GM19025 (cell line): ENCODE data around the gene USF3.
"Not testable (repeated sequence)": the region's sequence is repeated elsewhere in the genome, so short reads cannot be mapped to it uniquely, and the experiment has no call there.

Experiments used
- ATAC-seq: cut with Tn5 transposase; IDR thresholded peaks from one replicate; pipeline ENCODE4 v1.9.1; 2021; ENCODE audit warnings: mild to moderate bottlenecking, low read depth, moderate library complexity; ENCODE audit not compliant: unreplicated experiment

Gene USF3

DNA sequence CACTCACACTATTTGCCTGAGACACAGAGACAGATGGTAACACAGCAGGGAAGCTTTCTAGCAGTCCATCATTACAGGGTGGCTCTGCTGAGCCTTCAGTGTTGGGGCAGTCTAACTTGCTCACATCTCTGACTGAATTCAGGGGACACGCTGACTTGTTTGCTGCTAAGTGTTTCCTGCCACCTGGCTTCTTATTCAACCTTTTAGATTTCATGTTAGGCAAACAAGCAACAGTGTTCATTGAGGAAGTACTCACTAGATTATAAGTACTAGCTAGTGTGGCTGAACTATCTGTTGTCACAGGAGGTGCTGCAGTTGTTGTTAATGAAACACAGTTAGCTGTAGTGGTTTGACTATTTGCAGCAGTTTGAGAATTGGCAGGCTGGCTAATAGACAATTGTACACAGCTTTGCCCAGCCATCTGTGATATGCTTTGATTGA is 37.3 kb downstream of the USF3 start:
- no peak for ATAC-seq

DNA sequence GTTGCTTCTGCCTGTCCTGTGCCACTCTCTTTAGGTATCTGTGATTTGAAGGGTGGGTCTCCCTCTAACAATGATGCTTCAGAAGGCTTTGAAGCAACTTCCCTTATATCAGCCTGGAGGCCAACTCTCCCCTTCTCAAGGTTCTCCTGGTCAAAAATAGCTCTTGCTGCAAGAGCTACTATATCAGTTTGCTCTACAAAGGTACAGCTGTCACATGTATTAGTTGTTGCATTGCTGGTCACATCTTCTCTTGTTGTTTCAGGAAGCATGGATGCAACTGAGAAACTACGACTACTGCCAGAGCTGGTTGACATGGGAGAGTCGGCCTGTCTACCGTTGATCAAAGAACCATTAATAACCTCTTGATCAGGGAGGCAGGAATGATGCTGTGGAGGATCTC is 38.3 kb downstream of the USF3 start:
- no peak for ATAC-seq

DNA sequence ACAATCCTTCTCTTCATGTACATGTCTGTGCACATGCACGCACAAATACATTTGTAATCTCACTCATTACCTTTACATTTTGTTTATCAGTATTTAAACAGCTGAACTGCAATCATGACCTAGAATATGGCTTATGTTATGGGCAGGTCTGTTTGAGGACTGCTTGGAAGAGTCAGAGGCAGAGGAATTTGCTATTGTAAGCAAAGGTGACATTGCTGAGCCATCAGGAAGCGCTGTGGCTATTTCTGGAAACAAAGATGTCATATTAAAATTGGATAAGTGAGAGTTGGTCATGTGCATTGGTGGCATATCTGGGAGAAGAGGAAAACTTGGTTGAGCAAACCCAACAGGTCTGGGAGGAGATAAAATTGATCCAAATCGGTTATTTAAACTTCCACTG is 41.6 kb downstream of the USF3 start:
- no peak for ATAC-seq

DNA sequence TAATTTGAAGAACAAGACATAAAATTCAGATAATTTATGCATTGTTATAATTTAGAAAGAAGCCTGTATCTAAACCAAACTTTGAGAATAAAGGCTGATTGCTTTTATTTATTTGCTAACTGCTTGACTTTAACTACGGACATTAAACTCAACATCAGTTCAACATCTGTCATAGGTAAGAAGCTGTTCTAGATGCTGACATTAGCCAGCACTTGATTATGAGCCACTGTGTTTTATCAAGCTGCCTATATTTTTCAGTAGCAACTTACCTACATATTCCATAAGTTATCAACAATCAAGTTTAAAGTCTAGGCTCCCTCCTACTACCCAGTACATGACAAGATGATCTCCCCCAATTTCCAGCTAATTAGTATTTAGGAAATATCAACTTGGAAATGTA is 42.1 kb downstream of the USF3 start:
- no peak for ATAC-seq

DNA sequence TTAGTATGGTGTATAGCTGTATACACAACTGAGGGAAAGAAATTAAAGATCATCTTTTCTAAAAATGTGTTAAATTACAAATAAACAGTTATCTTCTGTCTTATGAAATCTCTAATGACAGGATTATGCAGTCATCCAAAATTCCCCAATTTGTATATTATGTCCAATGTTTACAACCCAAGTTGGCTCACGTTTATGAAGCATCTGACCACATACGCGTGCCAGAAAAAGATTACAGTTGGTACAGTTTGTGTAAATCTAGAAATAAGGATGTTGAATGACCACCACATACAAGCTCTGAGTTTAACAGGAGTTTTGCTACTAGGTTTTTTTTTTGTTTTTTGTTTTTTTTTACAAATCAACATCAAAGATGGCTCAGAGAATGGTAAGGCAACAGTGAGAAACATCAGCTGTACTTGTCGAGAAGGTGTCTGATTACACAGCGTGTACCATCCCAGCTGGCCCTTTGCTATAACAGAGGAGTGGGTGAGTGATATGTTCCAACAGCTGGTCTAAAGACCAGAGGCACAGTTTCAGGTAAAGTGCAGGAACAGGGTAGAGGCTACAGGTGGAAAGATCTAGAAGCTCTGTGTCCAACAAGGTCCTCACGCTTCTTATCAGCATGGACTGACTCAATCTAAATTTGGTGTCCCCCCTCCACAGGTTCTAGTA is 47.1 kb downstream of the USF3 start:
- ATAC-seq: no peak

DNA sequence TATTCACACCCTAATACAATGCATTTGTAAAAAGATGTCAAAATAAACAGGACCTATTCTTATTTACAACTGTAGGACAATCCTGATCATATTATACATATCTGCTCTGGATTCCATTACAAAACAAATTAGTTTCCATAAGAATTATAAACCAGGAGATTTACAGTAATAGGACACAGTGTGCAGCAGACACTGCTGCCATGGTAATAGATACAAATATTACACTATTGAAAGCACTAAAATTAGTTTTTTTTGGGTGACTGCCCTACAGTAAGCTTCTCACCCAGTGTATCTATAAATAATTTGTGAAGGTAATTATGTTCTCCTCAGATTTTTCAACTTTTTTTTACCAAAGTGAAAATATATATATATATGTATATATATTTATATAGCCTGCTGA is 47.9 kb downstream of the USF3 start:
- ATAC-seq: no peak

DNA sequence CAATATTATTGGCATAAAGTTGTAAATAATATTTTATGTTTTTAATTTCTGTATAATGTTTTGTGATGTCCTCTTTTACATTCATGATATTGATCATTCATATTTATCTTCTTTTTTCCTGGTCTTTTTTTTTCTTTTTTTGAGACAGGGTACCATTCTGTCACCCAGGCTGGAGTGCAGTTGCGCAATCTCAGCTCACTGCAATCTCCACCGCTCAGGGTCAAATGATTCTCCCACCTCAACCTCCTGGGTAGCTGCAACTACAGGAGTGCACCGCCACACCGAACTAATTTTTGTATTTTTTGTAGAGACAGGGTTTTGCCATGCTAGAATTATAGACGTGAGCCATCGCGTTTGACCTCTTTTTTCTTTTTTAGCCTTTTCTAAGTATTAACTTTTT is 52.9 kb downstream of the USF3 start:
- no peak for ATAC-seq

DNA sequence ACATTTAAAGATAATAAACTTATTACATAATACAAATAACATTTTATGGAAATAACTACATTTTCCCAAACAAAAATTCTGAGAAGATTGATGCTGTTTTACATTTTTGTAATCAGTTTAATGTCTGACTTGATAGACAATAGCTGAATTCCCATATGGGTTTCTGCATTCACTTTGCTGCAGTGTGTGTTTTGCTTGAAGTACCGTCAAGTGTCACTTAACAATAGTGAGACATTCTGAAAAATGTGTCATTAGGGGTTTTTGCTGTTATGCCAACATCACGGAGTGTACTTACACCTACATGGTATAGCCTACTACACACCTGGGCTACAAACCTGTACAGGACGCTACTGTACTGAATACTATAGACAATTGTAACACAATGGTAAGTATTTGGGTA is 57.5 kb downstream of the USF3 start:
- no peak for ATAC-seq

DNA sequence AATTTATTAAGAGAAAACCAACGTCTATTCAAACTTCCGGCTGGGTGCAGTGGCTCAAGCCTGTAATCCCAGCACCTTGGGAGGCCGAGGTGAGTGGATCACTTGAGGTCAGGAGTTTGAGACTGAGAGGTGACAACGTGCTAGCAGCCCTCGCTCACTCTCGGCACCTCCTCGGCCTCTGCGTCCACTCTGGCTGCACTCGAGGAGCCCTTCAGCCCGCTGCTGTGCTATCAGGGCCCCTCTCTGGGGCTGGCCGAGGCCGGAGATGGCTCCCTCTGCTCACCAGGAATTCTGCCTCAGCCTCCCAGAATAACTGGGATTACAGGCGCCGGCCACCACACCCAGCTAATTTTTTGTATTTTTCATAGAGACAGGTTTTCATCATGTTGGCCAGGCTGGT is 58.7 kb downstream of the USF3 start:
- no peak for ATAC-seq

DNA sequence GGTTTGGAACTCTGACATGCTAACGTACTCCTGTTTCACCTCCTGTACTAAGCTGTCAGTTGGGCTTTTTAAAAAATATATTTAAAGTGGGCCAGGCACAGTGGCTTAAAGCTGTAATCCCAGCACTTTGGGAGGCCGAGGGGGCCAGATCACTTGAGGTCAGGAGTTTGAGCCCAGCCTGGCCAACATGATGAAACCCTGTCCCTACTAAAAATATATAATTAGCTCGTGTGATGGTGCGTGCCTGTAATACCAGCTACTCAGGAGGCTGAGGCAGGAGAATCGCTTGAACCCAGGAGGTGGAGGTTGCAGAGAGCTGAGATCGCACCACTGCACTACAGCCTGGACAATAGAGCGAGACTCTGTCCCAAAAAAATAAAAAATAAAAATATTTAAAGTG is 60.4 kb downstream of the USF3 start:
- not testable (repeated sequence) for ATAC-seq

DNA sequence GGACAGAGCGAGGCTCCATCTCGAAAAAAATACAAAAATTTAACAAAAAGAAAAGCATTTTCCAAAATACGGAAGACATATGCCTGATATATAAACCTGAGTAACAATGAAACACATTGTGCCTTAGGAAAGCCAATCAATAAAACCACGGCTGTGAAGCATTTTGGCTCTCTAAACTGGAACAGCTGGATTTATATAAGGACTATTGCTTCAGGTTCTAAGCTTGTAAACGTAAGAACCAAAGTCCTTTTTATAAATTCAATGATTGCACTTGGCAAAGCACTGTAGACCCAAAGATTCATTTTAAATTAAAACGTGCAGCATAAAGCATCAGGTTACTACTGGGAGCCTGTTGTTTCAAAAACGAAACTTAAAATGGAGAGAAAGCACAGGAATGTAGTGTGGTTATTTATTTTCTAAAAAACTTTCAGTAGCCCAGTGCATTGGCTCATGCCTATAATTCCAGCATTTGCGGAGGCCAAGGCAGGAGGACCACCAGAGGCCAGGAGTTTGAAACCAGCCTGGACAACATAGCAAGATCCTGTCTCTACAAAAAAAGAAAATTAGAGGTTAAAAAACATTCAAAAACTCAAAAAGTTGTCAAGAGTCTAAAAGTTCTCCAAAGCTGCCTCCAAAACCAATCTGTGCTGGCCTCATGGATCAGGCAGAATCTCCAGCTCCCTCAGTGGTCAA is 61.5 kb downstream of the USF3 start:
- ATAC-seq: no peak

DNA sequence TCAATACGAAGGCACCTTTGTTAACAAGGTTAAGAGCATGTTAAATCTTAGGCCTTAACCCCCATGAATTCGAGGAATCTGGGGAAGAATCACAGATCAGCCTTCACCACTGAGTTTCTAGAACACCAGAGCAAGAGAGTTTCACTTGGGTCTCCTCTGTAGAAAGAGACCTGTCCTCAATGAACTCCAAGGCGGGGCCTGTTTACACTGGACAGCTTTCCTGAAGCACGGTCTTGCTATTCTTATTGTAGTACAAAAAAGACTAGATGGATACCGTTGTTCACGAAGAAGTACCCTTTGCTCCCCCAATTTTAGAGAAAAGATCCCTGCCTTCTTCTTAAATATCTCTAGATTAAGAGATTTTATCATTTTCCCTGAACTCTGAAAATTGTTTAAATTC is 64.9 kb downstream of the USF3 start:
- no peak for ATAC-seq

DNA sequence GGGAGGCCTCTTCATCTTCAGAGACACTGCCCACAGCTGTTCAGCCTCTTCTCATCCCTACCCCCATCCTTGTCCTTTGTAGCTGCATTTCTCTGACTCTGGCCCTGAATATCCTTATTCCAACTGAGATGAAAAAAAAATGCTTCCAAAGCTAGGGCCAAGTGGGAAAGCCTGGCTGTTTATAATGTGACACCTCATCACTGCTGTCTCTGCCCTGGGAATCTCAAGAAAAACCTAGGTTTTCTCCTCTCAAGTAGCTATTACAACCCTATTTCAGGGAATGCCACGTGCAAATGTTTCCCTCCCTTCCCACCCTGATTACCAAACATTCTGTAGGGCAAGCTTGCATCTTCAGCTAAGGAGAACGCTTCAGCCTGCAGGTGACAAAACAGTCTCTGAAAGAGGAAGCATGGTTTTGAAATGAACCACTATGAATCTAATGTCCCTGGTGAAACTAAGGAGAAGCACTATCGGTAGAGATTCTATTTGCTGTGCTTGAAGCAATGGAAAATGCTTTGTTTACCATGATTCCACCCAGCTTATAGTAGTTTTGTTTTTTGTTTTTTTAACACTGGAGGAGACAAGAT is 65.4 kb downstream of the USF3 start:
- ATAC-seq: no peak

DNA sequence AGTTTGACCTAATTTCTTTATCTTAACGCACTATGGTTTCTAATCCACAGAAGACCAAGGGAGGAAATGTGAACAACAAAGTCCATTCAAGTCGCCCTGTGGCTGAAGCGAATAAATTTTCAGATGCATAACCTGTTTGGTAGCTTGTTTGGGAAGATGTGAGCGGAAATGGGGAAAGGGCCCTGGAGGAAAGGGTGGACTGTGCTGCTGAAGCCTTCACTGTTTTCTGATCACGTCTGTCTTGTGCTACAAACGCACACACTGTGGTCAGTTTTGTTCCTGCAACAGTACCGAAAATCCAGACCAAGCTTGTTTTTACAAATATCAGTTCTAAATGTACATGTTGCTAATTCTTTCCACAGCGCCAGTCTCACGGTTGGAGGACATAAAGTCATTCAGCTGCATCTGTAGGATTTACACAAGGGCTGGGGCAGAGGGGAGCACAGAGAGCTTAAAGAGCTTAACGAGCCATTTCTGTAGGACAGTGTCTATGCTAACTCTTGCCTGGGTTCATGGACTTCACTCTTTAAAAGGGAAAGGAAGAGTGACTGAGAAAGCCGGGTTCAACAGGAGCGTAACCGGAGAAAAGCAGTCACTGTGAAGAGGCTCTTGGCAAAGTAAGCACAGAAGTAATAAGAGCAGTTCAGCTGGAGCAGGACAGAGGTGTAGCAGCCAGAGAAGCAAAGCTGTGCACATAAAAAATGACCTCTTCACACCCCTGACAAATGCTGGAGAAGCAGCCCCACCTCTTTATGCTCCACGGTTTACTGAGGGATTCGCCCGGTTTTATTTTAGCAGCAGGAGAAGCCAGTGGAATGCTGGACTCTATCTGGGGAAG is 66.6 kb downstream of the USF3 start:
- no peak for ATAC-seq

DNA sequence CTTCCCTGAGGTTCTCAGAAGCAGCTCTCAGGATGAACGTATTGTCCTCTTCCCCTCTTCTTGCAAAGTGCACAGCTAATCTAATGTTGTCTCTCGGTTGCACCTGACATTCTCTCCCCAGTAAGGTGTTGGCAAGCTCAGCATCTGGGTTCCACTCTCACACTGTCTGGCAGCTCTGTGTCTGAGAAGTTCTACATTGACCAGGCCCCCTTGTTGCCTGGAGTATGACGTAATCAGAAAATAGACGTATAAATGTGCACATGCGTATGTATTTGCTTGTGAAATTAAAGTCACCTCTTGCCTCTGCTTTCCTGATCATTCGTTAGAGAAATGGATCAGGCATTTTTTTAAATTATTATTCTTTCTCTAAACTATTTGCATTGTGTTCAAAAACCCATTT is 67.7 kb downstream of the USF3 start:
- ATAC-seq: no peak

DNA sequence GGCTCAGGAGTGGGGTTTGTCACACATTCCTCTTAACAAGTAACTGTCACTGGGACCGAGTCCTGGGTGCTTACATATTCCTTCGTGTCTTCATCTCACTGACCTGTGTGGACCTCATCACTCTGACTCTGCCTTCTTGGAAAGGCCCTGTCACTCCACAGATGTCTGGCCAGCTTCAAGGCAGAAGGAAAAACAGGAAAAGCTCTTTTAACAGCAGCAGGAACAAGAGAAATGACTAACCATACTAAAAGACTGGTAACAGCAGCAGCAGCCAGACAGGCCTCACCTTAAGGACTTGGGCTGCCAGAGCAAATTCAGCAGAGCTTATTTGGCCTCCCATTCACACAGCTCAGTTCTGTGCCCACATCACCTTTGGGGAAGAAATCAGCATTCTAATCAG is 68.1 kb downstream of the USF3 start:
- no peak for ATAC-seq

DNA sequence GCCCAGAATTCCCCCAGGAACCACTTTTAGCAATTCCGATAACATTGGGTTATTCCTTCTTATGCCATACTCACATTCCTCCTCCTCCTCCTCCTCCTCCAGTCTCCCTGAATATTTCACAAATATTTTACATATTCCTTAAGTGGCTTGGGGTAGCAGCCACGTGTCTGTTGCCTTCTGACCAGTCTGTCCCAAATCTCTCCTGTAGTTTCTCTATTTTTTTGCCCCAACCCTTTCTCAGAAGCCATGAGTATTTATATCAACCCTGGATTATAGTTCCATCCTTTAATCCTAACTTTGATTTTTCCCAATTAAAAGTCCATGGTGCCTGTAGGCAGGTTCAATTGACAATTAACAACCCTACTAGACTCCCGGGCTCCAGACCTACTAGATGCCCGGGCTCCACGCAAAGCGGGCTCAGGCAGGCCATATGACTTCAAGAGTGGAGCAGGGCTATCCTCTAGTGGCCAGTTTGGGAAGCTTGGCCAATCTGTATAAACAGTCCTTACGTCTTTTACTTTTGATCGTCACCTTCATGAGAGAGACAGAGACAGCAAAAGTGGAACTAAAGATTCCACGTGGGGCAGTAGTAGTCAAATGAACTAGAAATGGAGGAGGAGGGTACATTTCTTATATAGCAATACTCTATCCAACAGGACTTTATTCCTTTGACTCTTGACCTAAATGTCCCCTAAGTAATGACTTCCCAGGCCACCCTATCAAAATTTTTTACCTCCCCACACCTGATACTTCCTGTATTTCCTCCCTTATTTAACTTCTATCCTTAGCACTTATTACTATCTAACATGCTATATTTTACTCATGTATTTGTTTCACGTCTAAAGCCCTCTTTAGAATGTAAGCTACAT is 69.7 kb downstream of the USF3 start:
- peak; percentile 54 for ATAC-seq

DNA sequence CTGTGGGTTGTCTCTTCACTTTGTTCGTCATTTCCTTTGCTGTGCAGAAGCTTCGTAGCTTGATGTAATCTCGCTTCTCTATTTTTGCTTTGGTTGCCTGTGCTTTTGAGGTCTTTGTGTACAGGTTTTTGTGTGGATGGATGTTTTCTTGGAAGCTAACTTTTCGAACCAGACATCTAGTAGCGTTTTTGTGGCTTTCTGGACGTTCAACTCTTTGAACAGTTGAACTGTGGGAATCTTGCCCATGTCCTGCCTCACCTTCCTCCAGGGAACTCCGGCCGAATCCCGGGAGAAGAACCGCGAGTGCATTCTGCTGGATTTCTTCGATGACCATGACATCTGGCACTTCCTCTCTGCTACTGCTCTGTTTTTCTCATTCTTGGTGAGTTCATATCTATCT is 70.6 kb downstream of the USF3 start:
- ATAC-seq: no peak

DNA sequence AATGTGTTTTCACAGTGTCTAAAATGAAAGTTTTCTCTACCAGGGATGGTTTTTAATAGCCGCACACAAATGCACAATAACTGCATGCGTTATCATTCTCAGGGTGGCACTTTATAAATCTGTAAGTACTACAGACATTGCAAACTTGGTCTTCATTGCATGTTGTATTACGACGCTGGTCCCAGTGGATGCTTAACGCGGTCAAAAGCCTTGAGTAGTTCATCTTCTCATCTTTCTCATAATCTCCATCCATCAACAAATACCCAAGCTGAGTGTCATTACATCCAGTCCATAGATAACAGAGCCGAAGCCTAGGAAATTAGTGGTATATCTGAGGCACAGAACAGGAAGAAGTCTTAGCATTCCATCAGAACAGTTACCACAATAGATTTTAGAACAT is 72.6 kb downstream of the USF3 start:
- no peak for ATAC-seq

DNA sequence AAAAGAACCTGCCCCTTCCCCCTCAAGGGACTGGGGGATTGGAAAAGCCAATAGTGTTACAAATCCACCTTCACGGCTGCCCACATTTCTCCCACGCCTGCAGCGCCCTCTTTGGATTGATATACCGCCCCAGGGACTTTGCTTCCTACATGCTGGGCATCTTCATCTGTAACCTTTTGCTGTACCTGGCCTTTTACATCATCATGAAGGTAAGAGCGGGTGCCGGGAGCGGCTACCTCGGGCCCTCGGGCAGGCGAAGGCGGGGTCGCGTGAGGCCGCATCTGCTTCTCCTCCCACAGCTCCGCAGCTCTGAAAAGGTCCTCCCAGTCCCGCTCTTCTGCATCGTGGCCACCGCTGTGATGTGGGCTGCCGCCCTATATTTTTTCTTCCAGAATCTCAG is 73.1 kb downstream of the USF3 start:
- no peak for ATAC-seq
